ENCODE measurements around the gene SPTB.
"Not testable (repeated sequence)": the region's sequence is repeated elsewhere in the genome, so short reads cannot be mapped to it uniquely, and the experiment has no call there.

The SPTB gene

GRCh38 chr14:64879635-64880220 is at the start of gene SPTB:
SPTB (minus strand) TSS chr14:64879907; CDS start chr14:64823094, 56,813 bp downstream.
- DNase-seq, result peak; percentile 77 to 81

DNA sequence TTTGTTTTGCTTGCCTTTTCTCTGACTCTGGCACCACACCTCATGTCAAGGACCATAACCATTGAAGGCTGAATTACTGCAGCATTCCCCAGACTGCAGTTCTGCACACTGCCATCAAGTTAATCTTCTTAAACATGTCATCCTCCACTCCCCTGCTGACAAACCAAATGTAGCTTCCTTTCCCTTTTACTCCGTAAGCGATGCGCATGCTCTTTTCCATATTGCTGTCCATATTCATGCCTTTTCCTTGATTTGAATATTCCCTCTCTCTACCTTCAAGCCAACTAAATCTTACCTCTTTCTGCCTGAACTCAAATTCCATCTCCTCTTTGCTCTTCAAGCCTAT is 49.3 kb upstream of the SPTB start:
- no peak for DNase-seq

GRCh38 chr14:64928239-64929013 is 48.7 kb upstream of the SPTB start:
- no peak for DNase-seq

DNA sequence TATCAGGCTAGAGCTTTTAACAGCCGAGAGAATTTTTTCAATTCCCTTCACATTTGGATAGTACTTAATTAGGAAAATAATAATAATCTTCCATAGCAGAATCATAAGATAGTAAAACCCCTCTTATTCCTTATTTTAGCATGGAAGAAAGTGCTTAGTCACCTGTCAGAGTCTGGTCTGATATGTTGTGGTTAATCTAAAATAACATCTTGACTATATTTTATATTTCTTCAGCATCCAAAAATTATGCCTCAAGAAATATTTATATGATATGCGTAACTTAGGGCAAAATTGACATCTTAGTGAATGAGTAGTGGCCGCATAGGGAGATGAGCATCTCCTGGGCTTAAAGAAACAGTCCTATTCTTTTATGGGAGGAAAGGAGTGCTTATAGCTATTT is 47.3 kb upstream of the SPTB start:
- no peak for DNase-seq

DNA sequence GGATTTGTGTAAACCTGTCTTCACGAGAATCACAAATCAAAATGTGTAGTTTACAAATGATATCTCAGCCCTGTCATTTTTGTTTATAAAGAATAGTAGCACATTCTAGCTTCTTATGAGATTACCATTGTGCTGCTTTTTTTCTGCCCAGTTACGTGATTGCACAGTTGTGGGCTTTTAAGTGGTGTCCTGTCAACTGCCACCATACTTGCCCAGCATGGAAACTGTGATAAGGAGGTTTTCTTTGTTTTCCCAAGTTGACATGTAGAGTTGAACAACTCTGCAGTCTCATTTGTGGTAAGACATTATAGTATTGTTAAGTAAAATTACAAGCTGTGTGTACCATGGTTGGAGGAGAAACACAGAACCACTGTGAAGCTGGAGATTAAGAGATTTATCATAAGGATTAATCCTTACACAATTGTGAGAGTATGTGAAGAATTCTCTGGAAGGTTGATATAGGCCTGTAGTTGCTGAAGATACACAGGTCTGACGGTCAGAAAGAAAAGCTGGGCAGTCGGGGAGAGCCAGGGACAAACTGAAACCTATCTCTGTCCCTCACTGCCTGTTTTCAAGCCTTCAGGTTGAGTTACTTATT is 46.8 kb upstream of the SPTB start:
- DNase-seq, result no peak

GRCh38 chr14:64923015-64923414 is 43.3 kb upstream of the SPTB start:
- DNase-seq, result no peak

DNA sequence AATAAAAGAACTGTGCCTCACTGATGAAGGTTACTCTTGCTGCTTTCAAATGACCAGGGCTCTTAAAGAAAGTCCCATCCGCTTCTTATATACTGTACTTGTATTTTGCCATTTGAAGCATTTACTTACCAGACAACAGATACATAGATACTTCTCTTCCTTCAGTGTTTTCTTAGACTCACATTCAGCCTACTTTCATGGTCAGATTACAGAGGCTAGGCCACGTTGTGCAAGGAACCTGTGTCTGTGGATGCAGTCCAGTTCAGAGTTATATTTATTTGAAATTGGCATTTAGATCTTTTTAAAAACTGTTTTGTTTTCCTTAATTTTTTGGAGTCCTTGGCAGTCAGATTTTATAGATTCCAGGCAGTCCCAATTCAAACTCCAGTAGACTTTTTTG is 40.8 kb upstream of the SPTB start:
- no peak for DNase-seq

- DNase-seq, result no peak
Measured at GRCh38 chr14:64919618-64920017, 39.9 kb upstream of the SPTB start.

DNA sequence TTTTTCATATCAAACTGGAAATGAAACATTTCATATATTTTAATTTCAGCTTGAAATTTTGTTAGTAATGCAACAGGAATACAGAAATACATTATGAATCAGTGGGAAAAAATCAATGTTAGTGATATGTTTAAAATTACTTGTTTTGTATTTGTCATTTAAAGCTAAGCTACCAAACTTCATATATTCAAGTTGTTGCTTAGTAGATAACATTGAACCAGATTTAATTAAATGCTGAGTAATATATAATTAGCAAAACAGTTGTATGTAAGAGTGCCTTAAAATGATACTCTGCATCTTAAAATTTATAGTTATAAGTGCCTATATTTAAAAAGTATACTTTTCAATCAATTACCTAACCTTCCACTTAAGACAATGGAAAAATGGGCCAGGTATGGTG is 39.5 kb upstream of the SPTB start:
- DNase-seq, result no peak

DNA sequence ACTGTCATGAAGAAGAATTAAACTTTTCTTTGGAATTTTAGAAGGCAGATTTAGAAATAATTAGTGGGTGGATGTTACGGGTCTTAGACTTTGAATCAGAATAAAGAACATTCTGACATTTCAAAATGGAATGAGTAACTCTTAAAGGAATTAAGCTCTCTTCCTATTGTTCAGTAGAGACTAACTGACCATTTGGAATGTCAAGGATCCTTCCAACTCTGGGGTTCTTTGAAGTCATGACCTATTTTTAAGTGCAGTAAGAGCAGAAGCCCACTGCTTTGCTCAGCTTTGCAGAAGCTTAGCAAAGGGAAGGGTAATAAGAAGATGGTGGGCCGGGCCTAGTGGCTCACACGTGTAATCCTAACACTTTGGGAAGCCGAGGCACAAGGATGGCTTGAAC is 38.5 kb upstream of the SPTB start:
- DNase-seq, result no peak

GRCh38 chr14:64915797-64916196 is 36.1 kb upstream of the SPTB start:
- no peak for DNase-seq

DNA sequence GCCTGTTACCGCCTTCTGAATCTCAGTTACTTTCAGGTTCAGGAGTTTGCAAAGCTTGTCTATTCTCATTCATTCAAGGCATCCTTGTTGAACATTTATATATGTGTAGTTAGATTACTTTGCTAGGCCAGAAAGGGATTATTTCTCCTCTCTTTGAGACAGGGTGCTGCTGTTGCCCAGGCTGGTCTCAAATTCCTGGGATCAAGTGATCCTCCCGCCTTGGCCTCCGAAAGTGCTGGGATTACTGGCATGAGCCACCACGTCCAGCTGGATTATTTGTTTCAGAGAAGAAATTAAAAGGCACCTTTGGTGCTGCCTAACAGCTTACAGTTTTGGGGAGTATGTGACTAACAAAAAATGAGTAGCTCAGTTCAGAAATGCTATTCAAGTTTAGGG is 35.3 kb upstream of the SPTB start:
- DNase-seq, result no peak

GRCh38 chr14:64914237-64915028 is 34.7 kb upstream of the SPTB start, which contains the start of gene CHURC1:
CHURC1 (plus strand) TSS chr14:64914455; CDS start chr14:64914496, 41 bp downstream.
- peak; percentile 98 to 99 for DNase-seq

DNA sequence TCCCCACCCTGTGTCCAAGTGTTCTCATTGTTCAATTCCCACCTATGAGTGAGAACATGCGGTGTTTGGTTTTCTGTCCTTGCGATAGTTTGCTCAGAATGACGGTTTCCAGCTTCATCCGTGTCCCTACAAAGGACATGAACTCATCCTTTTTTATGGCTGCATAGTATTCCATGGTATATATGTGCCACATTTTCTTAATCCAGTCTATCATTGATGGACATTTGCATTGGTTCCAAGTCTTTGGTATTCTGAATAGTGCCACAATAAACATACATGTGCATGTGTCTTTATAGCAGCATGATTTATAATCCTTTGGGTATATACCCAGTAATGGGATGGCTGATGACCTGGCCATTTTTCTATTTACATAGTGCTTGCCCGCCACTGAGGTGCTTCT is 33.8 kb upstream of the SPTB start:
- not testable (repeated sequence) for DNase-seq

GRCh38 chr14:64912261-64912660 is 32.6 kb upstream of the SPTB start:
- no peak for DNase-seq

DNA sequence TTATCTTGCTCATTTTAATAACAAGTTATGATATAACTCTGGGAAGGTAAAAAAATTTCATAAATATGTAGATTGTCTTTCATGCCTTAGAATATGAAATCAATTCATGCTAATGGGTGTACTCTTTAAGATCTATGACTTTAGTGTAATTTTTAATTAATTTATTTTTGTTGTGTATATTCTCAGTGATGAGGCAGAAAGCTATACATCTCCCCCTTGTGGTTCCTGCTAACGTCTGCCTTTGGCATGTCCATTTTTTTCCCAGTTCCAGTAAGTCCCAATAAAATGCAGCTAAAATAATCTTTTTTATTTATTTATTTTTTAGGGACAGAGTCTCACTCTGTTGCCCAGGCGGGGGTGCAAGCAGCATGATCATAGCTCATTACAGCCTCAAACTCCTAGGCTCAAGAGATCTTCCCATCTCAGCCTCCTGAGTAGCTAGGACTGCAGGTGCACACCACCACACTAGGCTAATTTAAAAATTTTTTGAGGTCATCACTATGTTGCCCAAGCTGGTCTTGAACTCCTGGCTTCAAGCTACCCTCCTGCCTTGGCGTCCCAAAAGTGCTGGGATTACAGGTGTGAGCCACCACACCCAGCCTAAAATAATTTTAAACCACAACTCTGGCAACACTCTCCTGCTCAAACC is 31.3 kb upstream of the SPTB start:
- DNase-seq, result no peak

DNA sequence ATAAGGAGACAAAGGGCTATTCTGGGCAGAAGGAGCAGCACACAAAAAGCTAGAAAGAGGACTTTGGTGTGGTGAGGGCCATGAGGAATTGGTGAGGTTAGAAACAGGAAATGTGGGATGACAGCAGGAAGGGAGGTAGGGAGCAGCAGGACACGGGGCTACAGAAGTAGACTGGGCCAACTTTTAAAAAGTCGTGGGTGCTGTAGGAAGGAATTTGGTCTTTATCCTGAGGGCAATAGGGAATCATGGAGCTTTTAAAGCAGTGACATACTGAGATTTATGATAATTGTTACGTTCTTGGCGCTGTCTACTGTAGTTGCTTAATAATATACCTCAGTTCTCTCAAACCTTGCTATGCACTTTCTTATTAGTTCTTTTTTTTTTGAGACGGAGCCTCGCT is 26.3 kb upstream of the SPTB start:
- no peak for DNase-seq

- no peak for DNase-seq
Measured at GRCh38 chr14:64899958-64900357, 20.3 kb upstream of the SPTB start.

GRCh38 chr14:64891839-64892375 is 12.2 kb upstream of the SPTB start:
- peak; percentile 32 to 53 for DNase-seq

GRCh38 chr14:64891173-64891838 is 11.6 kb upstream of the SPTB start:
- DNase-seq, result no peak

DNA sequence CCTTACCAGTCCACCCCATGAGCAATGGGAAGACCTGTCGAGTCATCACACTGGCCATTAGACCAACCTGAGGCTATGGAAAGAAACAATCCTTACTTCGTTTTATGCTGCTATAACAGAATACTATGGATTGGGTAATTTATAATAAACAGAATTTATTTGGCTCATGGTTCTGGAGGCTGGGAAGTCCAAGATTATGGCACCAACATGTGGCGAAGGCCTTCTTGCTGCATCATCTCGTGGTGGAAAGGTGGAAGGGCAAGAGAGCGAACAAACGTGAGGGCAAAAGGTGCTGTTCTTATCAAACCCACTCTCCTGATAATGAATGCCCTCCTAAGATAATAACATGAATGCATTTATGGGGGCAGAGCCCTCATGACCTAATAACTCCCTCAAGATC is 9.6 kb upstream of the SPTB start:
- DNase-seq, result no peak

DNA sequence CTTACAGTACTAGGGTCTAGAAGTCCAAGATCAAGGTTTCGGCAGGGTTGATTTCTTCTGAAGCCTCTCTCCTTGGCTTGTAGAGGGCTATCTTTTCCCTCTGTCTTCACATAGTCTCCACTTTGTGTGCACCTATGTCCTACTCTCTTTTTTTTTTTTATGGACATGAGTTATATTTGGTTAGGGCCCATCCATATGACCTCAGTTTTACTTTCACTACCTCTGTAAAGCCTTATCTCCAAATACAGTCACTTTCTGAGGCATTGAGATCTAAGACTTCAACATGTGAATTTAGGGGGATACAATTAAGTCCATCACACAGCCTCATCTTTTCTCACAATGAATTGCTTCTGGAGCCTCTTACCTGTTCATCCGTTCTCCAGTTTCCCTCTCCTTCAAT is 5.9 kb upstream of the SPTB start:
- DNase-seq, result no peak

Data from activated CD4-positive, alpha-beta T cell treated with anti-CD3 and anti-CD28 coated beads for 4 hours (primary cell).